ENCODE data around the gene LRBA. TPM values are rescaled to one million over a fixed set of nuclear protein-coding genes. Genes with fewer than 3 reads are reported as not detected.

LRBA gene
- total and polyA plus RNA-seq, 2 of the 4 experiments (the other 2 are of a cell fraction), result 10.2 to 51.6 TPM

Small RNA genes lying within 50 kb of the gene (microRNA-seq; reads per million reads assigned to microRNA genes)
- not detected for gene RNA5SP168 (ENCODE audit: insufficient read depth, insufficient read length)

Small RNA genes lying within 50 kb of the gene (small RNA-seq; reads per million reads assigned to genes)
- gene RNA5SP168, result 0 reads per million in 5 experiments

Other genes with a start within 250 kb of the LRBA start
- gene RPS3A, start 84.3 kb upstream of the LRBA start, total RNA-seq (2012; rRNA removed), result 1,618 and 2,908 TPM in 2 replicates
- 1,481 and 1,729 TPM in 2 replicates for gene RPS3A, start 84.3 kb upstream of the LRBA start, polyA plus RNA-seq (2012; rRNA removed)